Brain microvascular endothelial cell (primary cell): Measurements from ENCODE around the gene C3.

Source experiments
- DNase-seq: peaks from one replicate; pipeline ENCODE4 v3.0.0-alpha.2; 2020
- H3K27ac ChIP-seq: fragments of 250-450 bp; sonication (Bioruptor Pico); 2 replicates; pipeline ENCODE4 v1.5.1; 2020; ENCODE audit warnings: mild to moderate bottlenecking, moderate library complexity
- H3K27me3 ChIP-seq: fragments of 250-450 bp; sonication (Bioruptor Pico); replicated peaks from 2 replicates; pipeline ENCODE4 v1.5.1; 2020; ENCODE audit warnings: mild to moderate bottlenecking
- H3K36me3 ChIP-seq: fragments of 250-450 bp; sonication (Bioruptor Pico); replicated peaks from 2 replicates; pipeline ENCODE4 v1.5.1; 2020; ENCODE audit warnings: mild to moderate bottlenecking
- H3K4me3 ChIP-seq: 2 replicates; pipeline ENCODE4 v1.5.1; 2011; ENCODE audit warnings: low read depth, mild to moderate bottlenecking, control low read depth, low read length, moderate library complexity
- CTCF ChIP-seq: IDR thresholded peaks from 2 replicates; pipeline ENCODE4 v1.5.1; 2011; ENCODE audit warnings: low read depth, mild to moderate bottlenecking, moderate library complexity, low read length, control low read depth, inconsistent platforms; ENCODE audit errors: missing control alignments
- in situ Hi-C: cut with HindIII; loops from 2 replicates; pipeline ENCODE4 v1.10.0; 2017; ENCODE audit warnings: low sequenced_read_pairs, low pct_ligation_motif_present

The C3 gene

GRCh38 chr19:6729573-6730152 lies 9.2 kb upstream of the C3 start:
- no peak for DNase-seq
- no peak overlapping the region for H3K4me3 ChIP-seq
- no peak overlapping the region for H3K27ac ChIP-seq
- in situ Hi-C loops: no loop called here
- no peaks in the 10 kb centered on the region for H3K27me3 ChIP-seq
- TF ChIP-seq CTCF: no peak
- H3K36me3 ChIP-seq: peaks cover 9% of the 10 kb centered on the region

DNA sequence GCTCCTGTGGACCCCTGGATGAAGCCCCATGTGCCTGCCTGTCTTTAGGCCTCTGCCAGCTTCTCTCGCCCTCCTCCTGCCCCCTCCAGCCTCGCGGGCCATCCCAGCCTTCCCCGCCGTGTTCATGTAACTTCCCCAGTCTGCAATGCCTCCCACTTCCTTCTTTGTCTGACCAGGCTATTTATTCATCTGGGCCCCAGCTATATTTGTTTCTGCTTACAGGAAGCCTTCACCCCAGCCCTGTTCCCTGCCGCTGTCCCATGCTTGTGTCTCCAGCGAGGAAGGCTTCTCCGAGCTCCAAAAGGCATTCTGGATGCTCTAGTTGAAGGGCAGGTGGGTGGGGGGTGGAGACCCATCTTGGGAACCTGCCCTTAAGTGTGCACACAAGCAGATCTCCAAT lies 7.9 kb upstream of the C3 start:
- TF ChIP-seq CTCF: no peak
- peaks cover 9% of the 10 kb centered on the region for H3K36me3 ChIP-seq
- H3K4me3 ChIP-seq: no peak overlapping the region
- H3K27me3 ChIP-seq: no peaks in the 10 kb centered on the region
- H3K27ac ChIP-seq: no peak overlapping the region
- in situ Hi-C loops: no loop called here
- no peak for DNase-seq

DNA sequence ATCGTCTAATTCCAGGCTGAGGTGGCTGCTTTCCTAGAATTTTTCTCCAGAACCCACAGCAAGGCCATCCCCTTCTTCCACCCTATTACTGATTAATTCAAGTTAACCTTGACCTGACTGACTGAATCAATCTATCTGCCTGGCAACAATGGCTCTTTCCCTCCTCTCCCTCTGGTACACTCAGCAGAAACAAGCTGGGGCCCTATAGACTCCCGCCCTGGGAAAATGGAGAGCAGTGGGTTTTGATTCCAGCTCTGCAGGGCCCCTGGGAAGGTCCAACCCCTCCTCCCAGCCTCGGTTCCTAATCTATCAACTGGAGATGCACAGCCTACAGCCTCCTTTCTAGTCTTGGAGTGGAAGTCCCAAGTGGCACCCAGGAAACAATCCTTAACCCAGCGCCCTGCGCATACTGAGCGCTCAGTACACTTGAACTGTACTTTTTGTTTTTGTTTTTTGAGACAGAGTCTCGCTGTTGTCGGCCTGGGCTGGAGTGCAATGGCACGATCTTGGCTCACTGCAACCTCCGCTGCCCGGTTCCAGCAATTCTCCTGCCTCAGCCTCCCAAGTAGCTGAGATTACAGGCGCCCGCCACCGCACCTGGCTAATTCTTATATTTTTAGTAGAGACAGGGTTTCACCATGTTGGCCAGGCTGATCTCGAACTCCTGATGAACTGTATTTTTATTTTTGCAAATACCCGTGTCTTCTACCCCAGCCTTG lies 5.2 kb upstream of the C3 start:
- Histone ChIP-seq H3K4me3 (no peak overlapping the region), H3K36me3 (no peaks in the 10 kb centered on the region), H3K27ac (no peak overlapping the region), H3K27me3 (no peaks in the 10 kb centered on the region)
- TF ChIP-seq CTCF: no peak
- in situ Hi-C loops: no loop called here
- no peak for DNase-seq

- Histone ChIP-seq H3K4me3 (no peak overlapping the region), H3K27me3 (no peaks in the 10 kb centered on the region), H3K36me3 (no peaks in the 10 kb centered on the region), H3K27ac (no peak overlapping the region)
- in situ Hi-C loops: no loop called here
- no peak for TF ChIP-seq CTCF
- no peak for DNase-seq
Measured at GRCh38 chr19:6724631-6725492, 4.4 kb upstream of the C3 start.

GRCh38 chr19:6723738-6724137 lies 3.3 kb upstream of the C3 start:
- no peak for TF ChIP-seq CTCF
- H3K36me3 ChIP-seq: no peaks in the 10 kb centered on the region
- DNase-seq: no peak
- no peak overlapping the region for H3K4me3 ChIP-seq
- H3K27ac ChIP-seq: no peak overlapping the region
- H3K27me3 ChIP-seq: no peaks in the 10 kb centered on the region
- in situ Hi-C loops: no loop called here
